ENCODE data around the gene BYSL.

GRCh38 chr6:41934278-41935192, 13.2 kb downstream of the BYSL start:
- no peak for TF ChIP-seq CTCF (conservative IDR thresholded peaks at IDR 0.05; ENCODE audit: low read length)
- TF ChIP-seq EZH2phosphoT487 (IDR thresholded peaks at IDR 0.05; ENCODE audit: borderline replicate concordance, low read depth, low read length), result no peak
